Measurements from ENCODE around the gene CRTAC1.

Gene CRTAC1

GRCh38 chr10:97873569-97873968 is 156.9 kb downstream of the CRTAC1 start:
- DNase-seq (ENCODE audit: low read depth in 1 of 2, low spot score in 1 of 2) = no peak

- DNase-seq (ENCODE audit: low read depth in 1 of 2, low spot score in 1 of 2) = no peak
Measured at GRCh38 chr10:97870990-97871389, 159.4 kb downstream of the CRTAC1 start.

GRCh38 chr10:97869091-97870042 is 161.1 kb downstream of the CRTAC1 start:
- DNase-seq (ENCODE audit: low read depth in 1 of 2, low spot score in 1 of 2) = peak; percentile 51 to 64

GRCh38 chr10:97868134-97868685 is 162.2 kb downstream of the CRTAC1 start:
- DNase-seq (ENCODE audit: low read depth in 1 of 2, low spot score in 1 of 2) = no peak

GRCh38 chr10:97867220-97867800 is 163.1 kb downstream of the CRTAC1 start:
- no peak for DNase-seq (ENCODE audit: low read depth in 1 of 2, low spot score in 1 of 2)

- no peak for DNase-seq (ENCODE audit: low read depth in 1 of 2, low spot score in 1 of 2)
Measured at GRCh38 chr10:97866524-97867219, 163.7 kb downstream of the CRTAC1 start.

GRCh38 chr10:97865488-97865887 is 164.9 kb downstream of the CRTAC1 start:
- DNase-seq (ENCODE audit: low read depth in 1 of 2, low spot score in 1 of 2) = no peak

- DNase-seq (ENCODE audit: low read depth in 1 of 2, low spot score in 1 of 2) = no peak
Measured at GRCh38 chr10:97863808-97864207, 166.6 kb downstream of the CRTAC1 start.

GRCh38 chr10:97861924-97862323 is 168.5 kb downstream of the CRTAC1 start:
- DNase-seq (ENCODE audit: low read depth in 1 of 2, low spot score in 1 of 2) = no peak

- DNase-seq (ENCODE audit: low read depth in 1 of 2, low spot score in 1 of 2) = no peak
Measured at GRCh38 chr10:97861097-97861750, 169.2 kb downstream of the CRTAC1 start.

- no peak for DNase-seq (ENCODE audit: low read depth in 1 of 2, low spot score in 1 of 2)
Measured at GRCh38 chr10:97858001-97858439, 172.4 kb downstream of the CRTAC1 start.

GRCh38 chr10:97854743-97855142 is 175.7 kb downstream of the CRTAC1 start:
- DNase-seq (ENCODE audit: low read depth in 1 of 2, low spot score in 1 of 2) = no peak

- no peak for DNase-seq (ENCODE audit: low read depth in 1 of 2, low spot score in 1 of 2)
Measured at GRCh38 chr10:97852840-97853405, 177.5 kb downstream of the CRTAC1 start.

- DNase-seq (ENCODE audit: low read depth in 1 of 2, low spot score in 1 of 2) = no peak
Measured at GRCh38 chr10:97852277-97852676, 178.1 kb downstream of the CRTAC1 start.

GRCh38 chr10:97851341-97852001 is 178.9 kb downstream of the CRTAC1 start:
- DNase-seq (ENCODE audit: low read depth in 1 of 2, low spot score in 1 of 2) = no peak

GRCh38 chr10:97850446-97850845 is 180.0 kb downstream of the CRTAC1 start:
- no peak for DNase-seq (ENCODE audit: low read depth in 1 of 2, low spot score in 1 of 2)

GRCh38 chr10:97849687-97850402 is 180.6 kb downstream of the CRTAC1 start, which contains the start of gene GOLGA7B:
Gene GOLGA7B, plus strand, starts transcription at chr10:97849843. Its CDS starts 461 bp downstream, at chr10:97850304.
- DNase-seq (ENCODE audit: low read depth in 1 of 2, low spot score in 1 of 2) = peak; percentile 36 to 54

- no peak for DNase-seq (ENCODE audit: low read depth in 1 of 2, low spot score in 1 of 2)
Measured at GRCh38 chr10:97849103-97849686, 181.2 kb downstream of the CRTAC1 start.

- no peak for DNase-seq (ENCODE audit: low read depth in 1 of 2, low spot score in 1 of 2)
Measured at GRCh38 chr10:97844678-97845077, 185.7 kb downstream of the CRTAC1 start.
